ENCODE measurements around the gene CPE.

Gene CPE

DNA sequence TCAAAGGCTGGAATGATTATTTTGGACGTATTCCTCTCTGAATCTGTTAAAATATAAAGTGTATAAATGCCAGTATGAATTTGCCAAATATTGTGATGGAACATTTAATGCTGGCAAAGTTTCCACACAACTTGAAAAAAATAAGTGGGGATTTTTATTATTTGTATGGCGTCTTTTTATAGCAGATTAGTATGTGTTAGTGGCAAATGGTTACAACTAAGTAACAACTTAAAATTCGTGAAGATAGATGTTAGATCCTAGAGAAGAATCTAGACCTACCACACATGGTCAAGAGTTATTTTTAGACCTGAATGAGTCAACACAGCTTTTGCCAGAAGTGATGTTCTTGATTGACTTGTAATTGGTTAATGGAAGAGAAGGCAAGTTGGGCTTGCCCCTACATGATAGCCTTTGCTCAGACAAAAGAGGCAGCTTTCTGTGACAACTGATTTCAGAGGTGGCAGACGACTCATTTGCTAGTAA is 4.8 kb downstream of the CPE start:
- H3K9me3 ChIP-seq (ENCODE audit: insufficient read depth, low read depth, low read length) = no peaks in the 10 kb centered on the region
- no peak overlapping the region for H3K4me3 ChIP-seq (ENCODE audit: low read length, poor library complexity, severe bottlenecking)
- H3F3A ChIP-seq (ENCODE audit: low read depth) = no peaks in the 10 kb centered on the region
- no peaks in the 10 kb centered on the region for H3K4me1 ChIP-seq (ENCODE audit: insufficient read depth, low read length, poor library complexity, severe bottlenecking)
- H3K36me3 ChIP-seq (ENCODE audit: insufficient read depth, low read length) = no peaks in the 10 kb centered on the region
- TF ChIP-seq CTCF (conservative IDR thresholded peaks at IDR 0.05; ENCODE audit: low read length) = no peak
- no peak for TF ChIP-seq EZH2phosphoT487 (IDR thresholded peaks at IDR 0.05; ENCODE audit: borderline replicate concordance)
- H3K27me3 ChIP-seq (ENCODE audit: insufficient read depth, low read length, poor library complexity, severe bottlenecking) = peaks cover 36% of the 10 kb centered on the region
- H3K4me2 ChIP-seq (ENCODE audit: low read depth, low read length, poor library complexity, severe bottlenecking) = no peak overlapping the region
- H3K9ac ChIP-seq (ENCODE audit: low read depth, low read length, poor library complexity, severe bottlenecking) = no peak overlapping the region
- no peak overlapping the region for H2AFZ ChIP-seq (ENCODE audit: low read length)
- H4K20me1 ChIP-seq (ENCODE audit: insufficient read depth, low read length, poor library complexity, severe bottlenecking) = no peaks in the 10 kb centered on the region
- H3K79me2 ChIP-seq (ENCODE audit: insufficient read depth, low read length) = no peaks in the 10 kb centered on the region
- H3K9me2 ChIP-seq (replicated peaks; ENCODE audit: low read depth, low read length) = no peaks in the 10 kb centered on the region

GRCh38 chr4:165384186-165384585 is 5.4 kb downstream of the CPE start:
- Histone ChIP-seq H3K4me2 (ENCODE audit: low read depth, low read length, poor library complexity, severe bottlenecking) (no peak overlapping the region), H3K4me3 (ENCODE audit: low read length, poor library complexity, severe bottlenecking) (no peak overlapping the region), H3K4me1 (ENCODE audit: insufficient read depth, low read length, poor library complexity, severe bottlenecking) (no peaks in the 10 kb centered on the region), H3K9me2 (replicated peaks; ENCODE audit: low read depth, low read length) (no peaks in the 10 kb centered on the region), H3F3A (ENCODE audit: low read depth) (no peaks in the 10 kb centered on the region), H3K36me3 (ENCODE audit: insufficient read depth, low read length) (no peaks in the 10 kb centered on the region), H4K20me1 (ENCODE audit: insufficient read depth, low read length, poor library complexity, severe bottlenecking) (no peaks in the 10 kb centered on the region), H3K79me2 (ENCODE audit: insufficient read depth, low read length) (no peaks in the 10 kb centered on the region), H3K9me3 (ENCODE audit: insufficient read depth, low read depth, low read length) (no peaks in the 10 kb centered on the region), H3K27me3 (ENCODE audit: insufficient read depth, low read length, poor library complexity, severe bottlenecking) (peaks cover 38% of the 10 kb centered on the region), H3K9ac (ENCODE audit: low read depth, low read length, poor library complexity, severe bottlenecking) (no peak overlapping the region), H2AFZ (ENCODE audit: low read length) (no peak overlapping the region)
- no peak for TF ChIP-seq CTCF (conservative IDR thresholded peaks at IDR 0.05; ENCODE audit: low read length)
- TF ChIP-seq EZH2phosphoT487 (IDR thresholded peaks at IDR 0.05; ENCODE audit: borderline replicate concordance) = no peak

GRCh38 chr4:165384598-165384997 is 5.8 kb downstream of the CPE start:
- Histone ChIP-seq H3K36me3 (ENCODE audit: insufficient read depth, low read length) (no peaks in the 10 kb centered on the region), H3K4me2 (ENCODE audit: low read depth, low read length, poor library complexity, severe bottlenecking) (no peak overlapping the region), H2AFZ (ENCODE audit: low read length) (no peak overlapping the region), H3K4me3 (ENCODE audit: low read length, poor library complexity, severe bottlenecking) (no peak overlapping the region), H3K9ac (ENCODE audit: low read depth, low read length, poor library complexity, severe bottlenecking) (no peak overlapping the region), H3K27me3 (ENCODE audit: insufficient read depth, low read length, poor library complexity, severe bottlenecking) (peaks cover 42% of the 10 kb centered on the region), H3K4me1 (ENCODE audit: insufficient read depth, low read length, poor library complexity, severe bottlenecking) (no peaks in the 10 kb centered on the region), H3K79me2 (ENCODE audit: insufficient read depth, low read length) (no peaks in the 10 kb centered on the region), H3K9me2 (replicated peaks; ENCODE audit: low read depth, low read length) (no peaks in the 10 kb centered on the region), H3K9me3 (ENCODE audit: insufficient read depth, low read depth, low read length) (no peaks in the 10 kb centered on the region), H3F3A (ENCODE audit: low read depth) (no peaks in the 10 kb centered on the region), H4K20me1 (ENCODE audit: insufficient read depth, low read length, poor library complexity, severe bottlenecking) (no peaks in the 10 kb centered on the region)
- peak; percentile 55 for TF ChIP-seq CTCF (conservative IDR thresholded peaks at IDR 0.05; ENCODE audit: low read length)
- no peak for TF ChIP-seq EZH2phosphoT487 (IDR thresholded peaks at IDR 0.05; ENCODE audit: borderline replicate concordance)

Data from Loucy (cell line).